Measurements from ENCODE around the gene HEATR5A. TPM values are rescaled to one million over a fixed set of nuclear protein-coding genes. Genes with fewer than 3 reads are reported as not detected.
"Not testable (repeated sequence)": the region's sequence is repeated elsewhere in the genome, so short reads cannot be mapped to it uniquely, and the experiment has no call there.

HEATR5A gene
- 15.5 and 15.8 TPM in 2 replicates for total RNA-seq

DNA sequence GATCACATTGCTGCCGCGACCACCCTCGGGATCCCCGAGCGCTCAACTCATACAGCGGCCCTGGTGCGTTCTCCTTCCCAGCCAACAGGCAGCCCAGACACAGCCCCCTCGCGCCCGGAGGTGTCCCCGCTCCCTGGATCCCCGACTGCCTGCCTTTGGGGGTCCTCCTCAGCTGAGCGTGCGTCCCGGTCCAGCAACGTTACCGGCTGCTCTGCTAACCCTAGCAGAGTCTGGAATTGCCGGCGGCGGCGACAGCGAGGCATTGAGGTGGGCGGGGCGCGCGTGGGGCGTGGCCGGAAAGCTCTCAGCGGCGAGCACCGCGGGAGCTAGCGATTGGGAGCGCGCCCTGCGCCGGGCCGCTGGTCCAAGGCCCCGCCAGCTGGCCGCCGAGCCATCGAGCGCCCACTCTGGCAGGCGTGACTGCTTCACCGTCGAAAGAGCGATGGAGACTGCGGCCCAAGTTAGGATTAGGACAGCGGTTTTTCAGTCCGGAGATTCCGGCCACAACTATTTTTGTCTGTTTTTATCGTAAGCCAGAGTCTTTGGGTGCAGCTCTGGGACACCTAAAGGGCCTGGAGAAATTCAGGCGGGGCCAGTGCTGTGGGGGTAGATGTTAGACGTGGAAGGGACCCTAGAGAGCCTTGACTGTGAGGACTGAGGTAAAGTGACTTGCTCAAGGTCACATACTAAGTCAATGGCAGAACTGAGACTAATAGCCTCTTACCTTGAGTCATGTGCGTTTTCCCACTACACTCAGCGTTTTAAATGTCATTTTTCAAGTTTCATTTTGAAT is at the start of gene HEATR5A:
Gene HEATR5A (minus strand): TSS at position 232 of the 793 bp plus-strand sequence. CDS start 17,575 bp downstream, outside the sequence.
- H3K27me3 ChIP-seq (ENCODE audit: control insufficient read depth, insufficient read depth, low read length) = no peaks in the 10 kb centered on the region
- DNase-seq (ENCODE audit: low read depth) (peak; percentile 78), FAIRE-seq (no peak)
- H3K36me3 ChIP-seq (ENCODE audit: control insufficient read depth, insufficient read depth, low read length) = no peaks in the 10 kb centered on the region
- TF ChIP-seq, protein P1, sequence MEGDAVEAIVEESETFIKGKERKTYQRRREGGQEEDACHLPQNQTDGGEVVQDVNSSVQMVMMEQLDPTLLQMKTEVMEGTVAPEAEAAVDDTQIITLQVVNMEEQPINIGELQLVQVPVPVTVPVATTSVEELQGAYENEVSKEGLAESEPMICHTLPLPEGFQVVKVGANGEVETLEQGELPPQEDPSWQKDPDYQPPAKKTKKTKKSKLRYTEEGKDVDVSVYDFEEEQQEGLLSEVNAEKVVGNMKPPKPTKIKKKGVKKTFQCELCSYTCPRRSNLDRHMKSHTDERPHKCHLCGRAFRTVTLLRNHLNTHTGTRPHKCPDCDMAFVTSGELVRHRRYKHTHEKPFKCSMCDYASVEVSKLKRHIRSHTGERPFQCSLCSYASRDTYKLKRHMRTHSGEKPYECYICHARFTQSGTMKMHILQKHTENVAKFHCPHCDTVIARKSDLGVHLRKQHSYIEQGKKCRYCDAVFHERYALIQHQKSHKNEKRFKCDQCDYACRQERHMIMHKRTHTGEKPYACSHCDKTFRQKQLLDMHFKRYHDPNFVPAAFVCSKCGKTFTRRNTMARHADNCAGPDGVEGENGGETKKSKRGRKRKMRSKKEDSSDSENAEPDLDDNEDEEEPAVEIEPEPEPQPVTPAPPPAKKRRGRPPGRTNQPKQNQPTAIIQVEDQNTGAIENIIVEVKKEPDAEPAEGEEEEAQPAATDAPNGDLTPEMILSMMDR (IDR thresholded peaks at IDR 0.05; ENCODE audit: insufficient read depth, low read length, severe bottlenecking) = peak; percentile 10
- peak within 1 kb of the TSS; percentile 100 for H3K4me3 ChIP-seq (ENCODE audit: low read depth, low read length)

GRCh38 chr14:31466554-31466953 is 46.2 kb upstream of the HEATR5A start:
- Histone ChIP-seq H3K27me3 (ENCODE audit: control insufficient read depth, insufficient read depth, low read length) (no peaks in the 10 kb centered on the region), H3K4me3 (ENCODE audit: low read depth, low read length) (no peak overlapping the region), H3K36me3 (ENCODE audit: control insufficient read depth, insufficient read depth, low read length) (no peaks in the 10 kb centered on the region)
- no peak for FAIRE-seq
- no peak for DNase-seq (ENCODE audit: low read depth)
- TF ChIP-seq, protein P1 (IDR thresholded peaks at IDR 0.05; ENCODE audit: insufficient read depth, low read length, severe bottlenecking) = no peak

DNA sequence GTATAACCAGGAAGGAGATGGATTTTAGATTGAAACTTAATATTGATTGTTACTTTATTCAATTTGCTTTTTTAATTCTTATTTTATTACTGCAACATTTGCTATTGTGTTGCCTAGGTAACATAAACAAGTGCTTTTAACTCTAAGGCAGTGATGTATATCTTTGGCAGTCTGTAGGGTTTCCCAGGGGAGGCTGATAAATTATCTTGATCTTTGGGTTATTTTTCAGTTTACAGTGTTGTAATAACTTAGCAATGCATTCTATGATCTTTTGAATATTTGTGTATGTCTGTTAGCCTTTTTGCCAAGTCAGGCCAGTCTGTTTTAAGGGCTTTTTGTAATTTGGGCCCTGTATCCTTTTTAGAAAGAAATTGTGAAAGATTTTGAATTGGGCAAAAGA is 44.8 kb upstream of the HEATR5A start:
- DNase-seq (ENCODE audit: low read depth) (no peak), FAIRE-seq (no peak)
- Histone ChIP-seq H3K27me3 (ENCODE audit: control insufficient read depth, insufficient read depth, low read length) (no peaks in the 10 kb centered on the region), H3K36me3 (ENCODE audit: control insufficient read depth, insufficient read depth, low read length) (no peaks in the 10 kb centered on the region), H3K4me3 (ENCODE audit: low read depth, low read length) (no peak overlapping the region)
- TF ChIP-seq, protein P1 (IDR thresholded peaks at IDR 0.05; ENCODE audit: insufficient read depth, low read length, severe bottlenecking) = no peak

- peak; percentile 87 for DNase-seq (ENCODE audit: low read depth)
- not testable (repeated sequence) for H3K27me3 ChIP-seq (ENCODE audit: control insufficient read depth, insufficient read depth, low read length); H3K36me3 ChIP-seq (ENCODE audit: control insufficient read depth, insufficient read depth, low read length); FAIRE-seq; H3K4me3 ChIP-seq (ENCODE audit: low read depth, low read length)
Observed at GRCh38 chr14:31462450-31462849, 42.1 kb upstream of the HEATR5A start.

DNA sequence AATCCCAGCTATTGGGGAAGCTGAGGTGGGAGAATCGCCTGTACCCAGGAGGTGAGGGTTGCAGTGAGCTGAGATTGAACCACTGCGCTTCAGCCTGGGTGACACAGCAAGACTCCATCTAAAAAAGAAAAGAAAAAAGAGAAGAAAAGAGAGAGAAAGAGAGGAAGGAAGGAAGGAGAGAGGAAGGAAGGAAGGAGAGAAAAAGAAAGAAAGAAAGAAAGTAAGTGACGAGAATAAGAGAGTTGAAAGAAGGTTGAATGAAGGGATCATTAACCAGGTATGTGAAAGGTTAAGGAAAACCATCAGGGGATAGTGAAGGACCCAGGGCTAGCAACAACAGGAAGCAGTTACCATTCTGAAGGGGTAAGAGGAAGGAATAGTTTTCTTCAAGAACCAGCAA is 41.2 kb upstream of the HEATR5A start:
- Histone ChIP-seq H3K36me3 (ENCODE audit: control insufficient read depth, insufficient read depth, low read length) (no peaks in the 10 kb centered on the region), H3K4me3 (ENCODE audit: low read depth, low read length) (no peak overlapping the region), H3K27me3 (ENCODE audit: control insufficient read depth, insufficient read depth, low read length) (no peaks in the 10 kb centered on the region)
- DNase-seq (ENCODE audit: low read depth) (no peak), FAIRE-seq (no peak)
- TF ChIP-seq, protein P1 (IDR thresholded peaks at IDR 0.05; ENCODE audit: insufficient read depth, low read length, severe bottlenecking) = no peak

- TF ChIP-seq, protein P1 (IDR thresholded peaks at IDR 0.05; ENCODE audit: insufficient read depth, low read length, severe bottlenecking) = no peak
- no peak for FAIRE-seq
- Histone ChIP-seq H3K4me3 (ENCODE audit: low read depth, low read length) (peak overlapping the region; percentile 82), H3K27me3 (ENCODE audit: control insufficient read depth, insufficient read depth, low read length) (no peaks in the 10 kb centered on the region), H3K36me3 (ENCODE audit: control insufficient read depth, insufficient read depth, low read length) (peaks cover under 1% of the 10 kb centered on the region)
- peak; percentile 17 for DNase-seq (ENCODE audit: low read depth)
Observed at GRCh38 chr14:31457665-31458659, 37.6 kb upstream of the HEATR5A start.

Measured in bronchial epithelial cell (primary cell).